Duodenal mucosa (tissue), 2 donors: Measurements from ENCODE around the gene PAM16.

ENCODE experiments used
- H3K27ac ChIP-seq: one replicate; pipeline ENCODE4 v1.7.0; 2013; ENCODE audit warnings: low read depth, low read length
- H3K27me3 ChIP-seq, 2 donors: one replicate each; pipeline ENCODE4 v1.7.0; 2013; ENCODE audit warnings: low read length in 2 of 2, control low read depth in 1 of 2; ENCODE audit not compliant: insufficient read depth in 2 of 2, control insufficient read depth in 1 of 2
- H3K36me3 ChIP-seq, 2 donors: one replicate each; pipeline ENCODE4 v1.7.0; 2013; ENCODE audit warnings: low read length in 2 of 2, control low read depth in 1 of 2; ENCODE audit not compliant: insufficient read depth in 2 of 2, control insufficient read depth in 1 of 2
- H3K4me1 ChIP-seq, 2 donors: one replicate each; pipeline ENCODE4 v1.7.0; 2013; ENCODE audit warnings: low read length in 2 of 2, control low read depth in 1 of 2; ENCODE audit not compliant: insufficient read depth in 2 of 2, control insufficient read depth in 1 of 2
- H3K4me3 ChIP-seq, 2 donors: one replicate each; pipeline ENCODE4 v1.7.0; 2013; ENCODE audit warnings: low read length in 2 of 2, low read depth in 1 of 2
- H3K9ac ChIP-seq, 2 donors: one replicate each; pipeline ENCODE4 v1.7.0; 2013; ENCODE audit warnings: low read length in 2 of 2, low read depth in 1 of 2
- H3K9me3 ChIP-seq, 2 donors: one replicate each; pipeline ENCODE4 v1.7.0; 2013; ENCODE audit warnings: low read length in 2 of 2, control low read depth in 1 of 2; ENCODE audit not compliant: control insufficient read depth in 1 of 2

Gene PAM16

GRCh38 chr16:4342866-4343744, 8.0 kb downstream of the PAM16 start:
- Histone ChIP-seq H3K4me1 (peaks cover 0 to 5% of the 10 kb centered on the region in 2 donors), H3K27me3 (no peaks in the 10 kb centered on the region), H3K9me3 (no peaks in the 10 kb centered on the region), H3K4me3 (no peak overlapping the region), H3K9ac (no peak overlapping the region), H3K27ac (no peak overlapping the region), H3K36me3 (peaks cover 7 to 27% of the 10 kb centered on the region in 2 donors)

DNA sequence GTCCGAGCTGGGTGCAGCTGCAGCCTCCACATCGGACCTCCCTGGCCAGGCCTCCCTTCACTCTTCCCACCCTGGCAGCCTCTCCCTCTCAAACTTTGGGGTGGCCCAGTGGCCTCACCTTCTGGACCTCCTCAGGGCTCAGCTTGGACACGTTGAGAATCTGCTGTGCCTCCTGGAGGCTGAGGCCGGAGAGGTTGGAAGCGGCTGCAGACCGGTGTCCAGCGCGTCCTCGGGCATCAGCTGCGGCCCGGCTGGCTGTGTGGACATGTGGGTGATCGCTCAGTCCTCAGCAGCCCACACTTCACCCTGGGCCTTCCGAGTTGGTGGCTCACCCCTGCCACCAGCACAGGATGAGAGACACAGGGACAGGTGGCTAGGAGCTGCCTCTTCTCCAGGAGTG, 9.9 kb downstream of the PAM16 start:
- H3K27me3 ChIP-seq: no peaks in the 10 kb centered on the region
- no peak overlapping the region for H3K4me3 ChIP-seq
- no peak overlapping the region for H3K27ac ChIP-seq
- H3K4me1 ChIP-seq: peaks cover 0 to 5% of the 10 kb centered on the region in 2 donors
- H3K9ac ChIP-seq: no peak overlapping the region
- H3K9me3 ChIP-seq: no peaks in the 10 kb centered on the region
- H3K36me3 ChIP-seq: peaks cover 7 to 23% of the 10 kb centered on the region in 2 donors

- H3K27ac ChIP-seq: no peak overlapping the region
- no peaks in the 10 kb centered on the region for H3K27me3 ChIP-seq
- no peaks in the 10 kb centered on the region for H3K9me3 ChIP-seq
- H3K36me3 ChIP-seq: peaks cover 5 to 23% of the 10 kb centered on the region in 2 donors
- H3K4me3 ChIP-seq: no peak overlapping the region
- H3K9ac ChIP-seq: no peak overlapping the region
- no peaks in the 10 kb centered on the region for H3K4me1 ChIP-seq
Observed at GRCh38 chr16:4340443-4340842, 10.7 kb downstream of the PAM16 start.

DNA sequence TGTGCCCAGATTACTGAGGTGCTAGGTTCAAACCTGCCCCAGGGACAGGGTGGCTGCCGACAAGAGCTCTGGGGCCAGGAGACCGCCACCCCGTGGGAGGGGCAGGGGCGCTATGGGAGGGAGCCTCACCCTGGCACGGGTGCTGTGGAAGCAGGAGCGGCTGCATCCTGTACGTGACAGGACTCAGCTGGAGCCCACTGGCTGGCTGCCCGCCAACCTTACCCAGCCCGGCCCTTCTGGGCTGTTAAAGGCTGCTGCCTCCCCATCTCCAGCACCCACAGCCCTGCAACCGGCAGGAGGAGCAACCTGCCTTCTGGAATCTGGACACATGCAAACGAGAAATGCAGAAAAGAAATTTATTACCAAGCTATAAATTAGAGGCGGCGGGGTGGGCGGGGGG, 11.2 kb downstream of the PAM16 start:
- no peaks in the 10 kb centered on the region for H3K27me3 ChIP-seq
- H3K4me3 ChIP-seq: no peak overlapping the region
- peaks cover 5 to 25% of the 10 kb centered on the region in 2 donors for H3K36me3 ChIP-seq
- no peaks in the 10 kb centered on the region for H3K4me1 ChIP-seq
- no peak overlapping the region for H3K9ac ChIP-seq
- no peaks in the 10 kb centered on the region for H3K9me3 ChIP-seq
- no peak overlapping the region for H3K27ac ChIP-seq

DNA sequence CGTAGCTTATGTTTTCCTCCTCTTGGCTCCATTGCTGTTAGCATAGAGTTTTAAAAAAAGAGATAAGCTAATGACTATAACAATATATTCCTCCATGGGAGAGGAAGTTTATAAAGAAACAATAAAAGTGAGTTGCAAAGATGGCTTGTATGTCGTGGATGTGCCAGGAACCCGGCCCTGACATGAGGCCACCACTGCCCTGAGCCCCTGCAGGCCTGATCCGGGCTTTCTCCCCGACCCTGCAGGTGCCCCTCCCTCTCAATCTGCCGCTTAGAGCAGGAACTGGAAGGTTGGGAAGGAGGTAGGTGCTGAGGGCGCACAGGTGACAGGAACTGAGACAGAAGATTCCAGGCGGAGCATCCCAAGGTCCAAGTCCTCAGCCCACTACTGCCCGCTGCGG, 11.7 kb downstream of the PAM16 start:
- Histone ChIP-seq H3K9me3 (no peaks in the 10 kb centered on the region), H3K27ac (no peak overlapping the region), H3K9ac (no peak overlapping the region), H3K4me1 (no peaks in the 10 kb centered on the region), H3K4me3 (no peak overlapping the region), H3K27me3 (no peaks in the 10 kb centered on the region), H3K36me3 (peaks cover 5 to 29% of the 10 kb centered on the region in 2 donors)

- Histone ChIP-seq H3K27me3 (no peaks in the 10 kb centered on the region), H3K4me3 (no peak overlapping the region), H3K9me3 (no peaks in the 10 kb centered on the region), H3K36me3 (peaks cover 5 to 29% of the 10 kb centered on the region in 2 donors), H3K27ac (no peak overlapping the region), H3K9ac (no peak overlapping the region), H3K4me1 (no peaks in the 10 kb centered on the region)
Observed at GRCh38 chr16:4338712-4339299, 12.3 kb downstream of the PAM16 start.

- Histone ChIP-seq H3K9ac (no peak overlapping the region), H3K36me3 (peaks cover 5 to 29% of the 10 kb centered on the region in 2 donors), H3K4me3 (no peak overlapping the region), H3K9me3 (no peaks in the 10 kb centered on the region), H3K27me3 (peaks cover 0 to 4% of the 10 kb centered on the region in 2 donors), H3K4me1 (no peaks in the 10 kb centered on the region), H3K27ac (no peak overlapping the region)
Observed at GRCh38 chr16:4338125-4338582, 13.0 kb downstream of the PAM16 start.

DNA sequence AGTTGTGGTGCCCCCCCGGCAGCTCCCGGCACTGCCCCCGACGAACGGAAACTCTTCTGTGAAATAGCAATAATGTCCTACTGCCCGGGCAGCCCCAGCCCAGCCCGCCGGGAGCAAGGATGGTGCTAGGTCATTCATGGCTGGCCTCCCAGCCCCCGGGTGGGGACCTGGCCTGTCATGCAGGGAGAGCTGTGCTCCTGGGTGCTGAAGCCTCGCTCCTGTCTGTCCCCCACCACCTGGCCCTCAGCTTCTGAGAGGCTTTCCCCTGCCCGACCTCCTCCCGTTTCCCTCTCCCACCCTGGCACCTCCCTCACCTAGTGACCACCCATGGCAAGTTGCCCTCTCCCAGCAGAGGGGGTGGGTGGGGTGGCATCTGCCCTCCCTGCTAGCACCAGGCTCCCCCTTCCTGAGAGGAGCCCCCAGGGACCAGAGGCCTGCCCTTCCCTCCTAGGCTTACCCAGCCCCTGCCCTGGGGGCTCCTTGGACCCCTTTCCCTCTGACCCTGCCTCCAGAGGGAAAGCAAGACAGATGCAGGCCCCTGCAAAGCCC, 13.5 kb downstream of the PAM16 start:
- no peak overlapping the region for H3K4me3 ChIP-seq
- peaks cover 0 to 8% of the 10 kb centered on the region in 2 donors for H3K27me3 ChIP-seq
- H3K36me3 ChIP-seq: peaks cover 5 to 29% of the 10 kb centered on the region in 2 donors
- no peaks in the 10 kb centered on the region for H3K9me3 ChIP-seq
- H3K9ac ChIP-seq: no peak overlapping the region
- H3K27ac ChIP-seq: no peak overlapping the region
- no peaks in the 10 kb centered on the region for H3K4me1 ChIP-seq

DNA sequence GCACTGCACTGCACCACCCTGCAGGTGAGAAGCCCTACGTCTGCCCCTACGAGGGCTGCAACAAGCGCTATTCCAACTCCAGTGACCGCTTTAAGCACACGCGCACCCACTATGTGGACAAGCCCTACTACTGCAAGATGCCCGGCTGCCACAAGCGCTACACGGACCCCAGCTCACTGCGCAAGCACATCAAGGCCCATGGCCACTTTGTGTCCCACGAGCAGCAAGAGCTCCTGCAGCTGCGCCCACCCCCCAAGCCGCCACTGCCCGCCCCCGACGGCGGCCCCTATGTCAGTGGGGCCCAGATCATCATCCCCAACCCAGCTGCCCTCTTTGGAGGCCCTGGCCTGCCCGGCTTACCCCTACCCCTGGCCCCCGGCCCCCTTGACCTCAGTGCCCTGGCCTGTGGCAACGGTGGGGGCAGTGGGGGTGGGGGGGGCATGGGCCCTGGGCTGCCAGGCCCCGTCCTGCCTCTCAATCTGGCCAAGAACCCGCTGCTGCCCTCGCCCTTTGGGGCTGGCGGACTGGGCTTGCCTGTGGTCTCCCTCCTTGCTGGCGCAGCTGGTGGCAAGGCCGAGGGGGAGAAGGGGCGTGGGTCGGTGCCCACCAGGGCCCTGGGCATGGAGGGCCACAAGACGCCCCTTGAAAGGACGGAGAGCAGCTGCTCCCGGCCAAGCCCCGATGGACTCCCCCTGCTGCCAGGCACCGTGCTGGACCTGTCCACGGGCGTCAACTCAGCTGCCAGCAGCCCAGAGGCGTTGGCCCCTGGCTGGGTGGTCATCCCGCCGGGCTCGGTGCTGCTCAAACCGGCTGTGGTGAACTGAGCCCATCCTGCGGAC, 14.2 kb downstream of the PAM16 start:
- Histone ChIP-seq H3K9ac (no peak overlapping the region), H3K27me3 (peaks cover 0 to 15% of the 10 kb centered on the region in 2 donors), H3K9me3 (no peaks in the 10 kb centered on the region), H3K36me3 (peaks cover 5 to 29% of the 10 kb centered on the region in 2 donors), H3K4me3 (no peak overlapping the region), H3K27ac (no peak overlapping the region), H3K4me1 (no peaks in the 10 kb centered on the region)
